NCI-H2081 (cell line): ENCODE measurements around the gene FBXL15.
A peak's percentile ranks its signal among the peaks of the same experiment; 100 is the strongest.

Experiments used
- DNase-seq, 2 experiments: peaks; one replicate each; lab custom pipeline; 2025; lab: John Stamatoyannopoulos, UW

FBXL15 gene

DNA sequence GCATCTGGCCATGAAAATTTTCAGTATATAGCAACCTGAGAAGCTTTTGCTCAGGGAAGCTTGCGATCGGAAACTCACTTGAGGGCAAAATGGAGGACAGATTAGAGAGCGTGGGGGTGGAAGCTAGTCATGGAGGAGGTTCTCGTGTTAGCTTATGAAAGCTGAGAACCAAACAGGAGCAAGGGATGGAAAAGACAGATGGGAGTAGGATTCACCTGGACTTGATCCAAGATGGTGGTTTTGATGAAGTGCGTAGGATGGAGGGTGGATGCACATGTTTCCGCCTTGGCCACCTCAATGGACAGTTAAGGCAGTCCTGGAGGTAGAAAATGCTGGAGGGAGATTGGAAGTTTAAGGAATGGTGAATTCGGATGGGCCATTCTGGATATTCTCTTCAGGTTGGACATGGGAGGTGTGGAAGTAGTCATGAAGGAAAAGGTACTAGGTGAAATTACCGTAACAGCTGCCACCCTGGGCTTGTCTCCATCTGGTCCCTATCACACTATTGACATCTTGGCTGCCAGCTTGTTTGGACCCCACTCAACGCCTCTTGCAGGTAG, 37.0 kb downstream of the FBXL15 start:
- DNase-seq: no peak

DNA sequence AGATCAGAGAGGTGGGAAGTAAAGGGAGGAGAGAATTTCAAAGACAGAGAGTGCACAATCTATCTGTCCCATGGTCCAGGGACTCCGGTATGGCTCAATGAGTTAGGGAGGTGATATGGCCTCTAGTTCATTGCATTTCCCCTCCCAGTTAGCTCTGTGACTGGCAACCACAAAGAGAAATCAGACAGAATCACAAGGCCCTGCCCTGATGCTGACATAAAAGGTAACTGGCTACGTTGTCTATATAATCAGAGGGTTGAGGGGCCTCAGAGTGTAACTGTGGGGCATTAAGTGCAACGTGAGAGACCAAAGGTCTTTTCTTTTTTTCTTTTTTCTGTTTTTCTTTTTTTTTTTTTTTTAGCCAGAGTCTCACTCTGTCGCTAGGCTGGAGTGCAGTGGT, 38.0 kb downstream of the FBXL15 start:
- DNase-seq: no peak

DNA sequence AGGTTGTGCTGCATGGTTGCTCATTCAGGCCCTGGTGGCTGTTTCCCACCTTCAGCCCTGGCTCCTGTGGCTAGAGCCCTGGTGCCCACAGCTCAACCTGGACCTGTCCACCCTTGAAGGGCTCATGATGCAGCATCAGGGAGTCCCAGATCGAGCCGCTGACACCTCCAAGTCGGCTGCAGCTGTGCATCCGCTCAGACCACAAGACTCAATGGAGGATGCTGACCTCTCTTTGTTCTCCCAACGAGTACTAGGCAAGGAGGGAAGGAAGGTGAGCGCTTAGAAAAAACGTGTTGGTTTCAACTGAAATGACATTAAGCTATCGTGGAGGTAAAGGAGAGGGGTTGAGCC, 40.2 kb downstream of the FBXL15 start:
- no peak for DNase-seq

DNA sequence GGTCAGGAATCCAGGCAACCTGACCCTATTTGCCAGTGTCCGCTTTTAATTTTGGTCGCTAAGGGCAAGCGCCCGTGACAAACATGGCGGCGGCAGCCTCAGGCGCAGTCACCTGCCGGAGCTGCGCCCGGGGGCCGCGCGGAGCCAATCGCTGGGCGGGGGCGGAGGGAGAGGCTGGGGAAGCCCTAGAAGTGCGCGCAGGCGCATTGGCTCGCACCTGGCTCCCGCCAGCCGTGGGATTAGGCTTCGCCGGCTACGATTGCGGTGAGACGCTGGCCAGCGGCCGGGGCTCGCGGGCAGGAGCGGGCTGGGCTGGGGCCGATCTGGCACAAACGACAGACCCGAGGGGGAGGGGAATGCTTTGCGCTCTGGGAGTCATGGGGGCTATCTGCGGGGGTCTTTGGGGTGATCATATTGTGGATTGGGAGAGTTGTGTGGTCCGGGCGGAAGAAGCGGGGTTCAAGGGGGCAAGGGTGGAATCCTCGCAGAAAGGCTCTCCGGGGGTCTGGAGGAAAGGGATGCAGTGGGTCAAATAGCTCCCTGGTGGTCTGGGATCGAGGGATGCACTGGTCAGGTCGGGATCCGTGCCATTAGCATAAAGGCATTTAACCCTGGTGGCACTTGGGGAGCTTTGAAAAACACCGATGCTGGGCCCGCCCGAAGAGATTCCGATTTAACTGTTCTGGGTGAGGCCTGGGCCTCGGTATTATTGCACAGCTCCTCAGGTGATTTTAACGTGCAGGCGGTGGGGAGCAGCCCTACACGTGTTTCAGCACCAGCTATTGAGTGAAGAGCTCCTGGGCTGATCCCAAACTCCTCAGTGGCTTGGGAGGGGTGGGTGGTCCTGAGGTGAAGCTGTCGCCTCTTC, 40.8 kb downstream of the FBXL15 start:
- DNase-seq: peak; percentile 89 to 92

DNA sequence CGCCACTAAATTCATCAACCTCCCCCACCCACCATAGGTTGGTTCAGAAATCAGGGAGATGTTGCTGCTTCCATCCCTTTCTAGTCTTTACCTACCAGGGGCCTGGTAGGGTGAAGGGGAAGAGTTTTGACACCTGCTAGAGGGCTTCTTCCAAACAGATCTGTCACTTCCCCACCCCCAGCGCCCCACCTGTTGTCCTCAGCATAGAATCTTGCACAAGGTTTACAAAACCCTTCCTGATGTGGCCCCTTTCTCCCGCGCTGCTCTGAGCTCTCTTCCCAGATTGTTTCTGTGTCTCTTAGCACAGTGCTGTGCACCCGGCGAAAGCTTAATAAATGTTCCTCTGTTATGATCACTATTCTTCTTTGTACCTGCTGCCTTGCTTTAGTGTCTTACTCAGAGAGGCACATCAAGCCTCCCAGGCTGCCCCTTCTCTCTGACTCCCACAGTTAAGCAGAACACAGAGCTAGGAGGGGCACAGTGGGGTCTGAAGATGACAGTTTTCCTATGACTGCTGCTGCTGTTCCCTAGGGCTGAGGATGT, 41.9 kb downstream of the FBXL15 start:
- DNase-seq: no peak

DNA sequence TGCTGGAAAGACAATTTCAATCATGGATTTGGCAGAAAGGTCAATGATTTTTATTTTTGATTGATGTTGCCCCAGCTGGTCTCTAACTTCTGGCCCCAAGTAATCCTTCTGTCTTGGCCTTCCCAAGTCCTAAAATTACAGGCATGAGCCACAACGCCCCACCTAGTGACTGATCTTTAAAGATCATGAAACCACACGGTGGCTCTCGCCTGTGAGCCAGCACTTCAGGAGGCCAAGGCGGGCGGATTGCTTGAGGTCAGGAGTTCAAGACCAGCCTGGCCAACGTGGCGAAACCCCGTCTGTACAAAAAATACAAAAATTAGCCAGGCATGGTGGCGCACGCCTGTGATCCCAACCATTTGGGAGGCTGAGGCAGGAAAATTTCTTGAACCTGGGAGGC, 43.3 kb downstream of the FBXL15 start:
- DNase-seq: no peak

DNA sequence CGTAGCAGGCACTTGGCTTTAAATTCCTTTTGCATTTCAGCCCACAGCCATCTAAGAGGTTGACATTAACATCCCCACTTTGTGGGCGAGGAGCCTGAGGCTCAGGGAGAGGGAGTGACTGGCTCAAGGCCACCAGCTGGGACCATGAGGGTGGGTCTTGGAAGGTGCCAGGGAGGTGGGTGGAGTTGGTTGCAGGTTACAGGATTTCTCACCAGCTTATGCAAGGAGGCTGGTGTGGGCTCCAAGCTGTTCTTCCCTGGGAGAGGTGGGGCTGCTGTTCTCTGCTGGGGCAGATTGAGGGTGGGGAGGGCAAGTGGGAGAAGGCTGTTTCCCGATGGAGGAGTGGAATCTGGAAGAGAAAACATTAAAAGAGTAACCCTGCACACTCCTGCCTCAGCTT, 44.8 kb downstream of the FBXL15 start:
- no peak for DNase-seq

DNA sequence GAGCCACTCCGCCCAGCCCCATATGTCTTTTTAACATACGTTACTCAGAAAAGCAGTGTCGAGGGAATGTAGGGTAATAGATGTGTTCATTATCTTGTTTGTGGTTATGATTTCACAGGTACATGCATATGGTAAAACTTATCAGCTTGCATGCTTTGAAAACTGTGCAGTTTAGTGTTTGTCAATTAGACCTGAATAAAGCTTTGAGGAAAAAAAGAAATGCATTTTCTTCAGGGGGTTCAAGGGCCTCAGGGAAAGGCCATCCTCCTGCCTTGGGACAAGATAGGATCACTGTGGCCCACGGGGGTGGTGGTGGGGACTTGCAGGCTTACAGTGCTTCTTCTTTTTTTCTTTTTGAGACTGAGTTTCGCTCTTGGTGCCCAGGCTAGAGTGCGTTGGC, 46.7 kb downstream of the FBXL15 start:
- DNase-seq: no peak

DNA sequence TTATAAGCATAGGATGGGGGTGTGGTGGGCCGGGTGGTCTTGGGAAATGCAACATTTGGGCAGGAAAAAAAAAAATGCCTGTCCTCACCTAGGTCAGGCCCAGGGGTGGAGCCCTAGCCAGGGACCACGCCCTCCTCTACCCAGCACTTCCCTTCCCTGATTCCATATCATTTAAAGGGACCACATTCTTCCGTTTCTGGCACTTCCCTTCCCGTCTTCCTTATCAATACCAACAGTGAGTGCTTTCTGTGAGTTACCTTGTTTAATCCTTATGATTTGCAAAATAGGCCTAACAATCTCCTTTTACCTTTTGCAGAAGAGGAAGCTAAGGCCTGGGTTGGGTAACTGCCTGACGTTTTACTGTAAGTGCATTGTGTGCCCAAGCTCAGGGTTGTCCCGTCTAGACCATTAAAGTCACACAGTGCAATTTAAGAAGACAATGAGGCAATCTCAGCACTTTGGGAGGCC, 47.4 kb downstream of the FBXL15 start:
- DNase-seq: no peak

DNA sequence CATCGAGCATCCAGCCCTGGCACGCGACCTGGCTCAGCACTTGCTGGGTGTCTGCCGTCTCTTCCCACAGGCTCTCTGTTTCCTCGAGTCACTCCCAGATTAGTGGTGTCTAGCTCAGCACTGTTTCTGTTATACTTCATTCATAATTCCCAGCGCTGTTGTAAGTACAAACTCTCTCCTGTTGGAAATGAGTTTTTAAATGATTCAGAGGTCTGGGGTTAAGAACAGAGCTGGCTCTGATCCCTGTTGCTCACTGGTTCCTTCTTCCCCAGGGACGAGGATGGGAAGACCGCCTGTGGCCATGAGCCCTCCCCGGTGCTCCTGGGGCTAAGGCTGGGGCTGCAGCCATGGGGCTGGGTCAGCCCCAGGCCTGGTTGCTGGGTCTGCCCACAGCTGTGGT, 48.0 kb downstream of the FBXL15 start:
- no peak for DNase-seq

DNA sequence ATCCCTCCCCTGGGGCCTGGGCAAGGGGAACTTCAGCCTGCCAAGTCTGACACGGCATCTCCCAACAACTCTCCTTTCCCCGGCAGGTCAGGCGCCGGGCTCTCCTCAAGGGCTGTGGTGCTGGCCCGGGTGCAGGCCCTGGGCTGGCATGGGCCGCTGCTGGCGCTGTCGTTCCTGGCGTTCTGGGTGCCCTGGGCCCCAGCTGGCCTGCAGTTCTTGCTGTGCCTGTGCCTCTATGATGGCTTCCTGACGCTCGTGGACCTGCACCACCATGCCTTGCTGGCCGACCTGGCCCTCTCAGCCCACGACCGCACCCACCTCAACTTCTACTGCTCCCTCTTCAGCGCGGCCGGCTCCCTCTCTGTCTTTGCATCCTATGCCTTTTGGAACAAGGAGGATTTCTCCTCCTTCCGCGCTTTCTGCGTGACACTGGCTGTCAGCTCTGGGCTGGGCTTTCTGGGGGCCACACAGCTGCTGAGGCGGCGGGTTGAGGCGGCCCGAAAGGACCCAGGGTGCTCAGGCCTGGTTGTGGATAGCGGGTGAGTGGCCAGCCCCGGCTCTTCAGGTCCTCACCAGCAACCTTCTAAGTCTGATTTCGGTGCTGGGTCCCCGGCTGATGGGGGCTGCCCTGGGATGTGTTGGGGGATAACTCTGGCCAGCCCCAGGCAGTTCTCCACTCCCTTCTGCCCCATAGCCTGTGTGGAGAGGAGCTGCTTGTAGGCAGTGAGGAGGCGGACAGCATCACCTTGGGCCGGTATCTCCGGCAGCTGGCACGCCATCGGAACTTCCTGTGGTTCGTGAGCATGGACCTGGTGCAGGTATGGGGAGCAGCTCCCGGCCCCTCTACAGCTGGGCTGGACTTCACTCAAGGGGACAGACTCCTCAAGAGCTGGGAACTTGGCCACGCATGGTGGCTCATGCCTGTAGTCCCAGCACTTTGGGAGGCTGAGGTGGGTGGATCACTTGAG, 50.2 kb downstream of the FBXL15 start:
- DNase-seq: no peak
